ENCODE data around the gene TSPAN12. TPM values are rescaled to one million over a fixed set of nuclear protein-coding genes. Genes with fewer than 3 reads are reported as not detected.

TSPAN12 gene
- total and polyA plus RNA-seq, 2 of the 8 experiments (the other 6 are each of a cell fraction or from before 2014, with no cell fraction given), result 6.1 to 17.9 TPM

DNA sequence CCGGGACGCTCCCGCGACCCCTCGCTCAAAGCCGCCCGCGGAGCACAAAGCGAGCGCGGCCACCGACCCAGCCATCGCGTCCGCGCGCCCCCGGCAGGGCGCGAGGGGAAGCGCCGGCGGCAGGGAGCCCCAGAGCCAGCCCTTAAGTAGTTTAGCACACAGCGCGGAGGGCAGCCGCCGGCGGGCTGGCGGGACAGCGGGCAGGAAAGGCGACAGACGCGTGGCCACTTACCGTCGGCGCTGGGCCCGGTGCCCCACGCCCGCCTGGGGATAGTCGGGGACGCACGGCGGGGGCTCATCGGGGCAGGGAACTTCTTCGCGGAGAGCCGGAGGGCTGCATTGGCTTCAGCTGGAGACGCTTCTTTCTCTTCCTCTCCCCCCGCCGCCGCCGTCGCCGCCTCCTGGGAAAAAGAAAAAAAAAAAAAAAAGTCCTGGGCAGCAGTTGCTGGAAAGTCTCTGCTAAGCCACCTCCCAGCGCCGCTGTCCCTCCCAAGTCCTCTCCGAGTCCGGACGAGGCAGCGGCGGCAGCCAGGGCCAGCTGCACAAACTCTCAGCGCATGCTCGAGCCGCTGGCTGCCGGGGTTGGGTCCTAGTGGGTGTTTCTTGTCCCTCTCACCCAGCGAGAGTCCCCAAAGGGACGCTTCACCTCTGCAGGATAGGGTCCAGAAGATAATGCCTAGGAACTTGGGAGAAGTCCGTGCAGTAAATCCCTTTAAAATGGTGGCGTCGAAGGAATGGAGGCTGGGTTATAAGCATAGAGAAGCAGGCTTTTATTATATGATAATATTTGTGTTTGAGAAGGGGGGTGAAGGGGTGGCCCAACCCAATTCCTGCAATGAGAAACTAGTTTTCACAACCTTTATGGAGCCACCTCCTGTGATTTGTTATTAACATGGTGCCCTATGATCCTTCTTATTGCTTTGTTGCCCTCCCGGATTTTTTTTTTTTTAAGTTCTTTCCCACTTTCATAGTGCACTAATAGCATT lies at the start of gene TSPAN12 (continued):
- TF ChIP-seq CHD7 (IDR thresholded peaks at IDR 0.05; ENCODE audit: insufficient replicate concordance, low read length) (no peak), CTBP2 (IDR thresholded peaks at IDR 0.05; ENCODE audit: borderline replicate concordance, insufficient read depth, insufficient read length, low read length) (peak; percentile 73), RBBP5 (IDR thresholded peaks at IDR 0.05; ENCODE audit: borderline replicate concordance, low read depth, low read length) (peak; percentile 61; the same call in 1 of the 2 replicates), TCF12 (IDR thresholded peaks at IDR 0.05; ENCODE audit: low read depth, low read length) (no peak), JUND (IDR thresholded peaks at IDR 0.05; ENCODE audit: low read length) (no peak)
- TF ChIP-seq, protein P1, sequence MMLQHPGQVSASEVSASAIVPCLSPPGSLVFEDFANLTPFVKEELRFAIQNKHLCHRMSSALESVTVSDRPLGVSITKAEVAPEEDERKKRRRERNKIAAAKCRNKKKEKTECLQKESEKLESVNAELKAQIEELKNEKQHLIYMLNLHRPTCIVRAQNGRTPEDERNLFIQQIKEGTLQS (IDR thresholded peaks at IDR 0.05; ENCODE audit: insufficient read depth, low read depth, low read length), result no peak
- TF ChIP-seq, protein P2, sequence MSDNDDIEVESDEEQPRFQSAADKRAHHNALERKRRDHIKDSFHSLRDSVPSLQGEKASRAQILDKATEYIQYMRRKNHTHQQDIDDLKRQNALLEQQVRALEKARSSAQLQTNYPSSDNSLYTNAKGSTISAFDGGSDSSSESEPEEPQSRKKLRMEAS (IDR thresholded peaks at IDR 0.05), result no peak; the same call in none of the 2 replicates

Data from H1 (cell line).